ENCODE measurements around the gene ASB18.

Gene ASB18

DNA sequence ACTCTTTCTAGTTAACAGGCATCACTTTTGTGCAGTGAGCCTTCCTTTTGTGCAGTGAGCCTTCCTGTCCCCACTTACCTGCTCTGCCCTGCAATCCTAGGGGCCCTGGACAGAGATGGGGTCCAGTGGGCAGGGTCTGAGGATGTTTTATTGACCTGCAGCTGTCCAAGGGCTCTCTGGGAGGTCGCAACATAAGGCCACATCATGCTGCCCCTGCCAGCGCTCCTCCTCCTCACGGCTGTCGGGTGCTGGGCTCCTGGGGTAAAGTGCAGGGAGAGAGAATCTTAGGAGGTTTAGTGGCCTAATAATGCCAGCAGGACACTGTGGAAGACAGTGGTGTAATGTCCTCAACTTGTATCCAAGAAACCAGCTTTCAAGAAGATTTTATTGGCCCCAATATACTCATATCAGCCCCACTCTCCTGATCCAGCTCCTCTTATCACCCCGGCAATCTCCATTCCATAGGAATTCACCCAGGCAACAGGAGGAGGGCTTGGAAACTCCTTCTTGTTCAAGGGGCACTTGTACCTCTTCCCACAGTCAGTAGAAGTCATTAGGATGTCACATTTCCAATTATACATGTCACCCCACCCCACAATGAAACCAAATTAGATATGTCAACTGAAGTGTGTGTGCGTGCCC, 41.9 kb upstream of the ASB18 start:
- H3K27ac ChIP-seq: no peak overlapping the region
- no peak for DNase-seq (ENCODE audit: low spot score)
- CTCF ChIA-PET: interaction anchor here (0.9 kb wide), 1 partner anchor 28 kb away, joined by 3 read pairs; no protein-coding TSS in a partner anchor
- POLR2A ChIA-PET (ENCODE audit: low non-redundant PET): no interaction called here
- TF ChIP-seq, protein P1, sequence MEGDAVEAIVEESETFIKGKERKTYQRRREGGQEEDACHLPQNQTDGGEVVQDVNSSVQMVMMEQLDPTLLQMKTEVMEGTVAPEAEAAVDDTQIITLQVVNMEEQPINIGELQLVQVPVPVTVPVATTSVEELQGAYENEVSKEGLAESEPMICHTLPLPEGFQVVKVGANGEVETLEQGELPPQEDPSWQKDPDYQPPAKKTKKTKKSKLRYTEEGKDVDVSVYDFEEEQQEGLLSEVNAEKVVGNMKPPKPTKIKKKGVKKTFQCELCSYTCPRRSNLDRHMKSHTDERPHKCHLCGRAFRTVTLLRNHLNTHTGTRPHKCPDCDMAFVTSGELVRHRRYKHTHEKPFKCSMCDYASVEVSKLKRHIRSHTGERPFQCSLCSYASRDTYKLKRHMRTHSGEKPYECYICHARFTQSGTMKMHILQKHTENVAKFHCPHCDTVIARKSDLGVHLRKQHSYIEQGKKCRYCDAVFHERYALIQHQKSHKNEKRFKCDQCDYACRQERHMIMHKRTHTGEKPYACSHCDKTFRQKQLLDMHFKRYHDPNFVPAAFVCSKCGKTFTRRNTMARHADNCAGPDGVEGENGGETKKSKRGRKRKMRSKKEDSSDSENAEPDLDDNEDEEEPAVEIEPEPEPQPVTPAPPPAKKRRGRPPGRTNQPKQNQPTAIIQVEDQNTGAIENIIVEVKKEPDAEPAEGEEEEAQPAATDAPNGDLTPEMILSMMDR (conservative IDR thresholded peaks at IDR 0.05; ENCODE audit: low read depth): no peak

DNA sequence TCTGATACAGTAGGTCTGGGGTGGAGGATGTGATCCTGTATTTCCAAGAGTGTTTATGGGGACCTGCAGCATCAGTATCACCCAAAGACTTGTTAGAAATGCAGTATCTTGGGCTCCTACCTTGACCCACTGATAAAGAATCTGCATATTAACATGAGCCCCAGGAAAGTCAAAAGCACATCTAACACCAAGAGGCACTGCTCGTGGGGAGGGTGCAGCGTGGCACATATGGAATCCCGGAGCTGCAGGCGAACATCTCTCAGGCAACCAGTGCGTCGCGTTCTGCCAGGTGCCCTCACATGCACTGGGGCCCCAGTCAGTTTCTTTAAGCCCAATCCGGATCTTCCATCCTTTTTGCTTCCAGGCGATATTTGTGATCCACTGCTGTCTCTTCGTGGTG, 41.3 kb upstream of the ASB18 start:
- TF ChIP-seq, protein P1 (conservative IDR thresholded peaks at IDR 0.05; ENCODE audit: low read depth): no peak
- ChIA-PET CTCF (no interaction called here), POLR2A (ENCODE audit: low non-redundant PET) (no interaction called here)
- DNase-seq (ENCODE audit: low spot score): no peak
- H3K27ac ChIP-seq: no peak overlapping the region

DNA sequence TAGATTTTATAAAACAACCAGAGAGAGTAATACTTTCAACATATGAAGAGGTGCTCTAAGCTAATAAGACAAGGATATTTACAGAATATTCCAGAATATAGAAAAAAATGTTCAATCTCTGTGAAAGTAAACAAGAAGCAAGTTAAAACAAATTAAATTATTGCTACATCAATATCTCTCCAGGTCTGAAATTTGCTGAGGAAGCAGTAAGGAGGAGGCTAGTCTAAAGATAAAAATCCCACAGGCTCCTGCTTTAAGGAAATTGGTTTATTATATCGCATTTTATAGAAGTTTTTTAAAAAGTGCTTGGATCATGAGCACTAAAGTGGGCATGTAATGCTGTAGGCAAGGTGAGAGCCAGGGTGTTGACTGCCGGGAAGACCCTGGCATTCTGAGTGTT, 39.7 kb upstream of the ASB18 start:
- no peak overlapping the region for H3K27ac ChIP-seq
- ChIA-PET CTCF (no interaction called here), POLR2A (ENCODE audit: low non-redundant PET) (no interaction called here)
- DNase-seq (ENCODE audit: low spot score): no peak
- TF ChIP-seq, protein P1 (conservative IDR thresholded peaks at IDR 0.05; ENCODE audit: low read depth): no peak

DNA sequence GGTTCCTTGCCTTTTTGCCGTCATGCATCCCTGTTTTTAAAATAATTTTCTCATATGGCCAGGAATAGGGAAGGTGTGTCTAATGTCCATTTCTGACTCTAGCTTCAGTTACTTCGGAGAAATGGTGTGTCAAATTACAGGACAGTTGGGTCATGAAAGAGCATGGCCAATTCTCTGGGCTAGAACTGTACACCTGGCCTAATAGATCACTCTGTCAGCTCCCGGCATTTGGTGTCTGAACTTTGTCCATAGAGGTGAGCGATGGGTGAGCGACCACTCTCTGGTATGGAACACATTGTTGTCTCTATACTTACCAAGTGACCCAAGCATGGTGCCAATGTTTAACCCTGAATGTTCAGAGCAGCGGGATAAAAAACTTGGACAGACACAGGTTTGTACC, 38.3 kb upstream of the ASB18 start:
- ChIA-PET POLR2A (ENCODE audit: low non-redundant PET) (no interaction called here), CTCF (no interaction called here)
- DNase-seq (ENCODE audit: low spot score): no peak
- TF ChIP-seq, protein P1 (conservative IDR thresholded peaks at IDR 0.05; ENCODE audit: low read depth): no peak
- no peak overlapping the region for H3K27ac ChIP-seq

DNA sequence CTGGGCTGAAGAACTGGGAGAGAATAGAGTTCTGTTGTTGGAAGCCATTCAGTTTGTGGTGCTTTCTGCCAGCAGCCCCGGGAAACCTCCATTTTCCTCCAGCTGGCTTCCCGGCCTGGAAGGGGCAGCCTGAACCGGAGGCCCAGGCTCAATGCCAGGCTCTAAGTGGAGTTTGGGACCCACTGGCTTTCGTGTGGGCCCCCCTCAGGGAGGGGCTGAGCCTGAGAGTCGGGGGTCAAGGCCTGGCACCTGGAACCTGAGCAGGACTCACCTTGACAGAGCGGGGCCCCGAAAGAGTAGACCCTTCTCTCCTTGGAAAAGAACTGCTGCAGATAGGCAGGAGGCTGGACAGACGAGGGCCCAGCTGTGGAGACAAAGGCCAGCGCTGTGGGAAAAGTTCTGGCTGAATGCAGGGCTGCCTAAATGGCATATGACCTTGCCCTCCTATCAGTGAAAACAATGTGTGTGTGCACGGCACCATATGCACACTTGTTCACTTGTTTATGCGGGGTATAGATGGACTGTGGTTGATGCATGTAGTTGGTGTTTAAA, 34.8 kb upstream of the ASB18 start:
- DNase-seq (ENCODE audit: low spot score): no peak
- ChIA-PET CTCF (no interaction called here), POLR2A (ENCODE audit: low non-redundant PET) (no interaction called here)
- no peak overlapping the region for H3K27ac ChIP-seq
- TF ChIP-seq, protein P1 (conservative IDR thresholded peaks at IDR 0.05; ENCODE audit: low read depth): no peak

DNA sequence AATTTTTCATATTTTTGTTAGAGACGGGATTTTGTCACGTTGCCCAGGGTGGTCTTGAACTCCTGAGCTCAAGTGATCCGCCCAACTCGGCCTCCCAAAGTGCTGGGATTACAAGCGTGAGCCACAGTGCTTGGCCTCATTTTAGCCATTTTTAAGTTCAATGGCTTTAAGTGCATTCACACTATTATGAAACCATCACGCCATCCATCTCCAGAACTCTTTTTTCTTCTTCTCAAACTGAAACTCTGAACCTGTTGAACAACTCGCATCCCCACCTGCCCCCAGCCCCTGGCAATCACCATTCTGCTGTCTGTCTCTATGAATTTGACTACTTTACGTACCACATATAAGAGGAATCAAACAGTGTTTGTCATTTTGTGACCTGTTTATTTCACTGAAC, 31.3 kb upstream of the ASB18 start:
- DNase-seq (ENCODE audit: low spot score): no peak
- POLR2A ChIA-PET (ENCODE audit: low non-redundant PET): no interaction called here
- CTCF ChIA-PET: no interaction called here
- TF ChIP-seq, protein P1 (conservative IDR thresholded peaks at IDR 0.05; ENCODE audit: low read depth): no peak
- H3K27ac ChIP-seq: no peak overlapping the region

Measured in RWPE1 (cell line).